PFSK-1 (cell line): ENCODE measurements around the gene ZNF79.

ENCODE experiments used
- FOXP2 ChIP-seq: optimal IDR thresholded peaks from 2 replicates; pipeline ENCODE3; 2011; ENCODE audit warnings: borderline replicate concordance, control low read depth, inconsistent platforms; ENCODE audit not compliant: insufficient read depth; ENCODE audit errors: extremely low read length, extremely low read depth
- POLR2AphosphoS5 ChIP-seq: IDR thresholded peaks from 2 replicates; pipeline ENCODE4 v1.6.1; 2012; ENCODE audit warnings: low read depth, mild to moderate bottlenecking, control low read depth, low read length, moderate library complexity
- SIN3A ChIP-seq: IDR thresholded peaks from 2 replicates; pipeline ENCODE4 v1.6.1; 2012; ENCODE audit warnings: mild to moderate bottlenecking, low read length, moderate library complexity, borderline replicate concordance; ENCODE audit not compliant: insufficient read depth
- TAF1 ChIP-seq: IDR thresholded peaks from 2 replicates; pipeline ENCODE4 v1.6.1; 2012; ENCODE audit warnings: low read length, control low read depth, borderline replicate concordance; ENCODE audit not compliant: insufficient read depth
- TF ChIP-seq, protein P1 (sequence below), 2 experiments: IDR thresholded peaks; 2 replicates each; pipeline versions ENCODE4 v1.6.1 to v1.8.0; 2011 to 2012; ENCODE audit warnings: low read depth in 2 of 2, low read length in 2 of 2, control low read depth in 1 of 2, inconsistent platforms in 1 of 2, mild to moderate bottlenecking in 1 of 2, moderate library complexity in 1 of 2; ENCODE audit not compliant: insufficient read depth in 1 of 2

ZNF79 gene

DNA sequence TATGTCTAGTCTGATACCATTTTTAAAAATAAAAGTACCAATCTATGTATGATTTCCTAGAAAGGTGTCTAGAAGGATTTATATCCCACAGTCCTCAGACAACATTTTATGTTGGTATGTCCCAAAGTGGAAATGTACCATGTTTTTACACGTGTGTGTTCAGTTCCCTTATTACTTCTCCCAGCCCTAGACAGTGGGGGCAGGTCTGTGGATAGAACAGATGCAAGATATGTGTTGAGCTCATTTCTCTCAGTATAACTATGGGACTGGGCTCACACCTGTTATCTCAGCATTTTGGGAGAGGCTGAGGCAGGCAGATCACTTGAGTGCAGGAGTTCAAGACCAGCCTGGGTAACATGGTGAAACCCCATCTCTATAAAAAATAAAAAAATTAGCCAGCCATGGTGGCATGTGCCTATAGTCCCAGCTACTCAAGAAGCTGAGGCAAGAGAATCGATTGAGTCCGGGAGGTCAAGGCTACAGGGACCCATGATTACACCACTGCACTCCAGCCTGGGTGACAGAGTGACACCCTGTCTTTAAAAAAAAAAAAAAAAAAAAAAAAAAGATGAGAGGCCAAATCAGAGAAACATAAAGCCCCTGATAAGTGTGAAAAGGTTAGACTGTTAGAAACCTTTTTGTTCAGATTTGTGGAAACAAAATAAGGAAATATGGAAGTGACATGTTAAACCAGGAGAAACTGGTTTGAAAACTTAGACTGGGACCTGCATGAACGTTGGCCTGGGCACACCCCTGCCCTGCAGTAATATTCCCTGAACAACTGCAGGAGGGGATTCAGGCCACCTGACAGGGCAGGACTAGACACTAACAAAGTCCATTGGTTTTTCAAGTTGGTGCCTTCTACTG is 34.6 kb upstream of the ZNF79 start:
- TF ChIP-seq, protein P1, sequence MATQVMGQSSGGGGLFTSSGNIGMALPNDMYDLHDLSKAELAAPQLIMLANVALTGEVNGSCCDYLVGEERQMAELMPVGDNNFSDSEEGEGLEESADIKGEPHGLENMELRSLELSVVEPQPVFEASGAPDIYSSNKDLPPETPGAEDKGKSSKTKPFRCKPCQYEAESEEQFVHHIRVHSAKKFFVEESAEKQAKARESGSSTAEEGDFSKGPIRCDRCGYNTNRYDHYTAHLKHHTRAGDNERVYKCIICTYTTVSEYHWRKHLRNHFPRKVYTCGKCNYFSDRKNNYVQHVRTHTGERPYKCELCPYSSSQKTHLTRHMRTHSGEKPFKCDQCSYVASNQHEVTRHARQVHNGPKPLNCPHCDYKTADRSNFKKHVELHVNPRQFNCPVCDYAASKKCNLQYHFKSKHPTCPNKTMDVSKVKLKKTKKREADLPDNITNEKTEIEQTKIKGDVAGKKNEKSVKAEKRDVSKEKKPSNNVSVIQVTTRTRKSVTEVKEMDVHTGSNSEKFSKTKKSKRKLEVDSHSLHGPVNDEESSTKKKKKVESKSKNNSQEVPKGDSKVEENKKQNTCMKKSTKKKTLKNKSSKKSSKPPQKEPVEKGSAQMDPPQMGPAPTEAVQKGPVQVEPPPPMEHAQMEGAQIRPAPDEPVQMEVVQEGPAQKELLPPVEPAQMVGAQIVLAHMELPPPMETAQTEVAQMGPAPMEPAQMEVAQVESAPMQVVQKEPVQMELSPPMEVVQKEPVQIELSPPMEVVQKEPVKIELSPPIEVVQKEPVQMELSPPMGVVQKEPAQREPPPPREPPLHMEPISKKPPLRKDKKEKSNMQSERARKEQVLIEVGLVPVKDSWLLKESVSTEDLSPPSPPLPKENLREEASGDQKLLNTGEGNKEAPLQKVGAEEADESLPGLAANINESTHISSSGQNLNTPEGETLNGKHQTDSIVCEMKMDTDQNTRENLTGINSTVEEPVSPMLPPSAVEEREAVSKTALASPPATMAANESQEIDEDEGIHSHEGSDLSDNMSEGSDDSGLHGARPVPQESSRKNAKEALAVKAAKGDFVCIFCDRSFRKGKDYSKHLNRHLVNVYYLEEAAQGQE (IDR thresholded peaks at IDR 0.05; ENCODE audit: insufficient read depth in 1 of 2, low read depth in 2 of 2, low read length in 2 of 2), result no peak
- TF ChIP-seq SIN3A, result no peak
- TF ChIP-seq TAF1, result no peak
- no peak for TF ChIP-seq POLR2AphosphoS5
- no peak for TF ChIP-seq FOXP2

GRCh38 chr9:127390248-127390545 is 34.0 kb upstream of the ZNF79 start:
- TF ChIP-seq SIN3A (no peak), POLR2AphosphoS5 (no peak), TAF1 (no peak)
- TF ChIP-seq, protein P1 (IDR thresholded peaks at IDR 0.05; ENCODE audit: insufficient read depth in 1 of 2, low read depth in 2 of 2, low read length in 2 of 2), result no peak

DNA sequence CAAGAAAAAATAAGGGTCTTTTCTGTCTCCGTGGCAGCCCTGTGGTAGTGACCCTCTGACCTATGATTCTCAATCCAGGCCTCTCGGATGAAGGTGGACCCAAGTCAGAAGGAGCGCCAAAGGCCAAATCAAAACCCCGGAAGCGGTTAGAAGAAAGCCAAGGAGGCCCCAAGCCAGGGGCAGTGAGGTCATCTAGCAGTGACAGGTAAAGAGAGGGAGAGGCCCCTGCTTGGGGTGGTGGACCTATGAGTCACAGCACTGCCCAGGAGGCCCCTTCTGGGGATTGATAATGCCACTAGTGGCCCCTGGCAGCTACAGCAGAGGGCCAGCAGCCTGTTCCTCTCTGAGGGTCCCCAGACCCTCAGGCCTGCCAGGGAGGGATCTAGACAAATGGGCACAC is 33.6 kb upstream of the ZNF79 start:
- TF ChIP-seq POLR2AphosphoS5 (no peak), TAF1 (no peak), FOXP2 (no peak), SIN3A (no peak)
- TF ChIP-seq, protein P1 (IDR thresholded peaks at IDR 0.05; ENCODE audit: insufficient read depth in 1 of 2, low read depth in 2 of 2, low read length in 2 of 2), result no peak

- TF ChIP-seq FOXP2 (no peak), SIN3A (no peak)
Measured at GRCh38 chr9:127392166-127392565, 32.0 kb upstream of the ZNF79 start.

GRCh38 chr9:127392976-127393375 is 31.2 kb upstream of the ZNF79 start:
- no peak for TF ChIP-seq POLR2AphosphoS5
- TF ChIP-seq SIN3A, result no peak
- TF ChIP-seq FOXP2, result no peak
- no peak for TF ChIP-seq TAF1
- TF ChIP-seq, protein P1 (IDR thresholded peaks at IDR 0.05; ENCODE audit: insufficient read depth in 1 of 2, low read depth in 2 of 2, low read length in 2 of 2), result no peak
